Cardiac fibroblast (primary cell): ENCODE data around the gene MLLT1.

Experiments
- DNase-seq, 2 donors: peaks; one replicate each; pipeline versions ENCODE4 v3.0.0 to v3.0.0-alpha.2; 2010; ENCODE audit warnings: low read depth in 2 of 2
- H3K4me3 ChIP-seq, 2 donors: replicated peaks in 1 of 2; 1 replicate in 1 of 2; 2 replicates in 1 of 2; pipeline ENCODE4 v1.5.1; 2011; ENCODE audit warnings: low read depth in 2 of 2, low read length in 2 of 2, mild to moderate bottlenecking in 2 of 2, moderate library complexity in 1 of 2
- CTCF ChIP-seq: IDR thresholded peaks from one replicate; pipeline ENCODE4 v1.5.1; 2011; ENCODE audit warnings: low read depth, mild to moderate bottlenecking, low read length, inconsistent platforms

MLLT1 gene

GRCh38 chr19:6218491-6219146, 61.2 kb downstream of the MLLT1 start:
- peak; percentile 95 for TF ChIP-seq CTCF
- peak; percentile 85 to 86 for DNase-seq
- H3K4me3 ChIP-seq = no peak overlapping the region

- no peak for DNase-seq
- H3K4me3 ChIP-seq = no peak overlapping the region
- no peak for TF ChIP-seq CTCF
These were observed 61.9 kb downstream of the MLLT1 start for GRCh38 chr19:6217752-6218334.

- no peak overlapping the region for H3K4me3 ChIP-seq
- no peak for TF ChIP-seq CTCF
- peak in 1 of 2 donors; percentile 83 for DNase-seq
These were observed 62.6 kb downstream of the MLLT1 start for GRCh38 chr19:6216996-6217751.

- DNase-seq = no peak
- no peak overlapping the region for H3K4me3 ChIP-seq
- no peak for TF ChIP-seq CTCF
These were observed 63.4 kb downstream of the MLLT1 start for GRCh38 chr19:6216236-6216995.

- no peak overlapping the region for H3K4me3 ChIP-seq
- TF ChIP-seq CTCF = no peak
- DNase-seq = no peak
These were observed 64.0 kb downstream of the MLLT1 start for GRCh38 chr19:6215701-6216235.

GRCh38 chr19:6214881-6215541, 64.8 kb downstream of the MLLT1 start:
- DNase-seq = no peak
- no peak overlapping the region for H3K4me3 ChIP-seq
- TF ChIP-seq CTCF = no peak
